Hematopoietic multipotent progenitor cell treated with erythropoietin and hydrocortisone succinate and interleukin-3 and kit ligand, for 6 days (in vitro differentiated cells): Measurements from ENCODE around the gene NUP43.
A peak's percentile ranks its signal among the peaks of the same experiment; 100 is the strongest.
"Not testable (repeated sequence)": the region's sequence is repeated elsewhere in the genome, so short reads cannot be mapped to it uniquely, and the experiment has no call there.

Experiments
- DNase-seq: peaks from one replicate; pipeline ENCODE4 v3.0.0-alpha.2; 2015

The NUP43 gene

GRCh38 chr6:149749082-149749593 lies 2.8 kb upstream of the NUP43 start:
- DNase-seq, result not testable (repeated sequence)

- DNase-seq, result not testable (repeated sequence)
Observed at GRCh38 chr6:149745252-149745651, 1.1 kb downstream of the NUP43 start.

GRCh38 chr6:149734915-149735314 lies 11.4 kb downstream of the NUP43 start:
- DNase-seq, result no peak

GRCh38 chr6:149733089-149733720 lies 13.1 kb downstream of the NUP43 start:
- DNase-seq, result peak; percentile 57

GRCh38 chr6:149729824-149730223 lies 16.5 kb downstream of the NUP43 start:
- no peak for DNase-seq

GRCh38 chr6:149728499-149729234 lies 17.7 kb downstream of the NUP43 start:
- DNase-seq, result peak; percentile 96

- DNase-seq, result no peak
Observed at GRCh38 chr6:149727793-149728498, 18.4 kb downstream of the NUP43 start.

GRCh38 chr6:149725785-149726184 lies 20.5 kb downstream of the NUP43 start:
- DNase-seq, result no peak

GRCh38 chr6:149723771-149724417 lies 22.4 kb downstream of the NUP43 start:
- DNase-seq, result peak; percentile 94

- DNase-seq, result no peak
Observed at GRCh38 chr6:149723262-149723661, 23.1 kb downstream of the NUP43 start.

GRCh38 chr6:149719531-149719930 lies 26.8 kb downstream of the NUP43 start:
- no peak for DNase-seq

GRCh38 chr6:149717588-149718458 lies 28.5 kb downstream of the NUP43 start, which contains the start of gene LATS1:
LATS1 (minus strand) TSS chr6:149718101; CDS start chr6:149702126, 15,975 bp downstream.
- peak; percentile 91 for DNase-seq

GRCh38 chr6:149717255-149717587 lies 29.1 kb downstream of the NUP43 start:
- DNase-seq, result no peak

- DNase-seq, result peak; percentile 51
Observed at GRCh38 chr6:149716181-149716963, 30.0 kb downstream of the NUP43 start.

GRCh38 chr6:149714442-149714841 lies 31.9 kb downstream of the NUP43 start:
- DNase-seq, result no peak

GRCh38 chr6:149711711-149712110 lies 34.6 kb downstream of the NUP43 start:
- no peak for DNase-seq

- no peak for DNase-seq
Observed at GRCh38 chr6:149701714-149702113, 44.6 kb downstream of the NUP43 start.

GRCh38 chr6:149699150-149699549 lies 47.2 kb downstream of the NUP43 start:
- DNase-seq, result peak; percentile 29

- DNase-seq, result no peak
Observed at GRCh38 chr6:149698175-149698574, 48.2 kb downstream of the NUP43 start.

- DNase-seq, result no peak
Observed at GRCh38 chr6:149696901-149697300, 49.4 kb downstream of the NUP43 start.

GRCh38 chr6:149694921-149695320 lies 51.4 kb downstream of the NUP43 start:
- DNase-seq, result no peak
